GM18517 (cell line): ENCODE results near the gene RNF38.
"Not testable (repeated sequence)": the region's sequence is repeated elsewhere in the genome, so short reads cannot be mapped to it uniquely, and the experiment has no call there.

Source experiments
- ATAC-seq: cut with Tn5 transposase; IDR thresholded peaks from one replicate; pipeline ENCODE4 v1.9.1; 2021; ENCODE audit warnings: mild to moderate bottlenecking, moderate library complexity; ENCODE audit not compliant: unreplicated experiment

Gene RNF38

DNA sequence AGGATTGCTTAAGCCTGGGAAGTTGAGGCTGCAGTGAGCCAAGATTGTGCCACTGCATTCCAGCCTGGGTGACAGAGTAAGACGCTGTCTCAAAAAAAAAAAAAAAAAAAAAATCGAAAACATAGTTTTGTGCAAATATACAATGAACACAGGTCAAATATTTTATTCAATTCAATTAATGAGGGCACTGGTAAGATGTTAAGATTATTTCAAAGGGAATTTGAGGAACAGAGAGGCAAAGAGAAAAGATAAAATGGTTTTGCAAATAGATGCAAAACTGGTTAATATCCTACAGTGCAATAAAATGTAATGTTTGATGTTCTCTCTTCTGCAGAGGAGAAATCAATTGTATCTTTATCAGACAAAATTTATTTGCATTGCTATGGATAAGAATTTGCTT is 102.3 kb downstream of the RNF38 start:
- no peak for ATAC-seq

DNA sequence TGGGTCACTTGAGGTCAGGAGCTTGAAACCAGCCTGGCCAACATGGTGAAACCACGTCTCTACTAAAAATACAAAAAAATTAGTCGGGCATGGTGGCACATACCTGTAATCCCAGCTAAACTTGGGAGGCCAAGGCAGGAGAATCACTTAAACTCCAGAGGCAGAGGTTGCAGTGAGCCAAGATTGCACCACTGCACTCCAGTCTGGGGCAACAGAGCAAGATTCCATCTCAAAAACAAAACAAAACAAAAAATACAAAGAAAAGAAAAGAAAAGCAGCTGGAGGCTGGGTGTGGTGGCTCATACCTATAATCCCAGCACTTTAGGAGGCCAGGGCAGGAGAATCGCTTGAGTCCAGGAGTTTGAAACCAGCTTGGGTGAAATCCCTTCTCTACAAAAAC is 105.1 kb downstream of the RNF38 start:
- not testable (repeated sequence) for ATAC-seq

DNA sequence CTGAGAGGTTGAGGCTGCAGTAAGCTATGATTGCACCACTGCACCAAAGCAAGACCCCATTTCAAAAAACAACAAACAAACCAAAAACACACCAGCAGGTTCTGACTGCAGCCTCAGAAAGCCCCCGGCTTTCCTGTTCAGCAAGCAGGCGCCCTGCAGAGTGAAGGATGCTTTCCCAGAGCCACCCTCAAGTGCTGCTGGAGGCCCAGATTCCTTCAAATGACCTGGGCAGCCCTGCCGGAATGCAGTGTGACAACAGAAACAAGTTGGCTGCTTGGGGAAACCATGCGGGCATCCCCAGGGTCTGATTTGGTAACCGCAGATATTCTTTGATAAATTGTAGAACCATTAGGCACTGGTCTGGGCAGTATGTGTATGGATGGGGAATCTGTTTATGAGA is 106.2 kb downstream of the RNF38 start:
- no peak for ATAC-seq

DNA sequence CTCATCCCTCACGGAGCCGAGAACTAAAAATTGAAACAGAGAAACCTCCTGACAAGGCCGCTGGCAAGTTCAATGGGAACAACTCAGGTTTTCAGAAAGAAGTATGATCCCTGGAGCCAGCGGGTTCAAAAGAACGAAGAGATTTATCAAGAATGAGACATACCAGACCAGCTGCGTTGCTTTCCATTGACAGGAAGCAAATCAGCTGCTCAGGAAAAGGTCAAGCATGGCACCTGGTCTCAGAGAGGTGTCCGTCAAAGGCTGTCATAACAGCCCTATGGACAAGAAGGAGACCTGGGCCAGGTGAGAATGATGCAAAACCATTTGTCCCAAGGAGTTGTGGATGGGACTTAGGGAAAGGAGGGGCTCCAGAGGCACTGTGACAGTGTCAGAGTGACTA is 106.9 kb downstream of the RNF38 start:
- no peak for ATAC-seq

DNA sequence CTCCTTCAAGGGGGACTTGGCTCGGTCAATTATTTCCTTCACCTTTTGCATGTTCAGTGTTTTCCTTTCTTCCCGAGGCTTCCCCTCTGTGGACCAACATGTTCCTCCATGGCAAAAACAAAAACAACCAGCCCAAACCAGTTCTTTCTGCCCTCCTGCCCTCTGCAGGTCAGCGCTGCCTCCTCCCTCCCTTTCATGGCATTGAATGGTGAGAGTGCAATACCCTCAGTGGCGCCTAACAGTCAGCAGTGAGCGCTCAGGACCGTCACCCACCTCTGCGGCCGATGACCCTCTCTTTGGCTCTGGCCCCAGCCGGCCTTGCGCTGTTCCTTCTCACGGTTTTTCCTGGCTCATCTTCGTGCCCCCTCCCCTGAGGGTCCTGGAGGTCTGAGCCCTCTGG is 107.4 kb downstream of the RNF38 start:
- no peak for ATAC-seq

DNA sequence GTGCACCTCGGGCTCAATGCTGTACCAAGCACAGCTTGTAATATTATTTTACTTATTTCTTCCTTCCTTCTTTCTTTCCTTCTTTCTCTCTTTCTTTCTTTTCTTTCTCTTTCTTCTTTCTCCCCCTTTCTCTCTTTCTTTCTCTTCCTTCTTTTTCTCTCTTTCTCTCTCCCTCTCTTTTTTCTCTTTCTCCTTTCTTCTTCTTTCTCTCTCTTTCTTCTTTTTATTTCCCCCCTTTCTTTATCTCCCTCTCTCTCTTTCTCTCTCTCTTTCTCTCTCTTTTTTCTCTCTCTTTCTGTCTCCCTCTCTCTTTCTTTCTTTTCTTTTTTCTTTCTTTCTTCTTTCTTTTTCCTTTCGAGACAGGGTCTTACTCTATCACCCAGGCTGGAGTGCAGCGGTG is 109.1 kb downstream of the RNF38 start:
- ATAC-seq: no peak

DNA sequence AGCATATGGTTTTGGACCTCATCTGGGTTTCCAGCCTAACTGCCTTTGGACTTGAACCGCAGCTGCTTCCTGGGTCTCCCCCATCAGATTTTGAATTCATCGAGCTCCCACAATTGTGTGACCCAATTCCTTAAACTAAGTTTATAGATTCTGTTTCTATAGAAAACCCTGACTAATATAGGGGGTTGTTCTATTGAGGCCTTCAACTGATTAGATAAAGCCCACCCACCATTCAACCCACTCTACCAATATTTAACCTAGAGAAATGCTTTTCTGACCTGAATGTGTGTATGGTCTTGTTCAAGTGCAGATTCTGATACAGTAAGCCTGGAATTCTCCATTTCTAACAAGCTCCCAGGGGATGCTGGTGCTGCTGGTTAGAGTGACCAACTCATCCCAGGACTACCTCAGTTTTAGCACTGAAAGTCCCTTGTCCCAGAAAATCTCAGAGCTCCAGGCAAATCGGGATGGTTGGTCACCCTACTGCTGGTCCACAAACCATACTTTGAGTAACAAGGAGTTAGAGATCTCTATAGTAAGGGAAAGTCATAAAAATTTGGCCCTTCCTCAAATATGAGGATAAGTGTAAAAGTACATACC is 110.1 kb downstream of the RNF38 start:
- ATAC-seq: no peak

DNA sequence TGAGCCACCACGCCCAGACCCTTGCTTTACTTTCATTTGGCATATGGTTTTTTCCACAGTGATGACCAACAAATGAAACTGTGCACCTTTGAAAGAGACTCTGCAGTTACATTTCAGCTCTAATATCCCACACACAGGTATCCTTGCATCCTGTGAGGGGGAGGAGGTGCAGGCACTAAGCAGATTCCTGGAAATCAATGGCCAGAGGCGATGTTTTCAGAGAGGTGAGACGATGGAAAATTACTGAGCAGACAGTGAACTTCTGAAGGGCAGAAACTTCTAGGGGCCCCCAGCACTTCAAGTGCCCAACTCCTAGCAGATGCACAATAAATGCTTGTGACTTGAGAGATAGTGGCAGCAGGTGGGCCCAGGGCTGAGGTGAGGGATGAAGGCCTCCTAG is 112.0 kb downstream of the RNF38 start:
- no peak for ATAC-seq
